ENCODE results near the gene NSD1.
"Not testable (repeated sequence)": the region's sequence is repeated elsewhere in the genome, so short reads cannot be mapped to it uniquely, and the experiment has no call there.

Gene NSD1

DNA sequence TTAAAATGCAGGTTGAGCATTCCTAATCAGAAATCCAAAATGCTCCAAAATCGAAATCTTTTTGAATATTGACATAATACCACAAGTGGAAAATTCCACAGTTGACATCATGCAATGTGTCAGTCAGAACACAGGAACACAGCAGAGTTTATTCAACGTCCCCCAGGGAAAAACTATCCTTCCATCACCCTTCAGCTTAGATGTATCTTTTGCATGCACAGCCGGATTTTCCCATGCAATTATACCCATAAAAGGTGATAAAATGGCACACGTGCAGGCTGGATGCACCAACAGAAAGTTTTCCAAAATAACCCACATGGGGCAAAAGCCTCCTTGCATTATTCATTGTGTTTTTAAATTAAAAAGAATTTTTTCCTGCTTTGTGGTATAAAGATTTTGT, 98.8 kb downstream of the NSD1 start:
- DNase-seq: no peak

DNA sequence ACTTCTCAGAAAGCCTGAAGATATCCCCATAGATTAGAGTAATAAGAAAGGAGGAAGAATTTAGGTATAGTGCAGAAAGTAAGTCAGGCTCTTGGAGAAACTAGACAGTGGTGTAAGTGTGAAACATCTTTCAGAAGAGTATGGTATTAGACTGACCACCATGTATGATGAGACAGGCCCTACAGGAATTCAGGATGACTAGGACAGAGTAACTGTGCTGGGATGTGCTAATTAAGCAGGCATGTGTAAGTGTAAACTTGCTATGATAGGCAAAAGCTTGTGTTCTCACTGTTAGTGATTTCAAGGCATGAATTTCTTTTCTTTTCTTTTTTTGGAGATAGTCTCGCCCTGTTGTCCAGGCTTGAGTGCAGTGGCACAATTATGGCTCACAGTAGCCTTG, 99.2 kb downstream of the NSD1 start:
- no peak for DNase-seq

DNA sequence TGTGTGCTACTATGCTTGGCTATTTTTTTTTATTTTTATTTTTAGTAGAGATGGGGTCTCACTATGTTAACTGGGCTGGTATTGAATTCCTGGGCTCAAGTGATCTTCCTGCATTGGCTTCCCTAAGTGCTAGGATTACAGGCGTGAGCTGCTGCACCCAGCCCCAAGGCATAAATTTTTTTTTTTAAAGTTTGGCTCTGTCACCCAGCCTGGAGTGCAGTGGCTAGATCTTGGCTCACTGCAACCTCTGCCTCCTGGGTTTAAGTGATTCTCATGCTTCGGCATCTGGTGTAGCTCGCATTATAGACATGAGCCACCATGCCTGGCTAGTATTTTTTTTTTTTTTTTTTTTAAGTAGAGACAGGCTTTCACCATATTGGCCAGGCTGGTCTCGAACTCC, 99.6 kb downstream of the NSD1 start:
- no peak for DNase-seq

DNA sequence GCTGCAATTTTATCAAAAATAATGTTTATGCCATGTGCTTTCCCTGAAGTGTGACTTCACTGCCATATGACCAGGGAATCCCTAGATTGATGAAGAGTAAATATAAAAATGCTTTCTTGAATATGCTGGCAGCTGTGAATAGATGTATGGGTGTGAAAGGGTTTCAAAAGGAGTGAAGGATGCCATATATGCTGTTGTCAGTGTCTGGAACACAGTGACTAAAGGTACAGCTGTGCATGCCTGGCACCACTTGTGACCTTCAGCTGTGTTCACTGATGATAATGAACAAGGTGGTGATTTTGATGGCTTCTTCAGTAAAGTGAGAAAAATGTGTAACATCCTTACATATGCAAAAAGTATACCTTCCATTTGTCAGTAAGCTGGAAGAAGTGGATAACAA, 100.2 kb downstream of the NSD1 start:
- DNase-seq: no peak

DNA sequence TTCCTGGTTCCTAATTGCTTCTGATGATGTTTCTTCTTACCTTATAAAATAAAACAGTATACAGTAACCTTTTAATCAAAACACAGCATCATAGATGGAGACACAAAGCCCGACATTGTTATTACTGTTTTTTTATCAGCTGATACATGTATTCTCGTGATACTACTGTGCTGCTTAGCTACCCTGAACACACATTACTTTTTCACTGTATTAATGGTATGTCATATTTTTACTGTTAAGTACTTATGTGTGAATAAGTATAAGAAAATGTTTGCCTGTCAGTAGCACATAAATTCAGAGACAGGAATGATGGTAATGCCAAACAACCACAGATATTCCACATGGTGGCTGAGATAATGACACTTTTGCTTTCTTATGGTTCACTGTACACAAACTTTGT, 101.3 kb downstream of the NSD1 start:
- no peak for DNase-seq

DNA sequence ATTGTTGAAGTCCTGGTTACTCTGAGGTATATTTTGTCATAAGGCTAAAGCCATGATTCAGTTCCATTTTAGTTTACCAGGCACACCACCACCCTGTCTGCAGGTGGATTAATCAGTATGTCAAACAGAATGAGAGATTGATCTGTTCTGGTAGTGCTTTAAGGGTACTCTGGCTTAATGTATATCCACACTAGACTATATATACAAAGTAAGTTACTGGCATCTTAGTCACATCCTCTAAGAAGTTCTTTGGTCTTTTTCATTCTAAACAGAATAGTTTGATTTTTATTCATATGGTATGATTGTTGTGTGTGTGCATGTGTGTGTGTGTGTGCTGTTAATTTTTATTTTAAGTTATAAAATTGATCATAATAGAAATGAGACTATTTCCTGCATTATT, 108.2 kb downstream of the NSD1 start:
- DNase-seq: no peak

DNA sequence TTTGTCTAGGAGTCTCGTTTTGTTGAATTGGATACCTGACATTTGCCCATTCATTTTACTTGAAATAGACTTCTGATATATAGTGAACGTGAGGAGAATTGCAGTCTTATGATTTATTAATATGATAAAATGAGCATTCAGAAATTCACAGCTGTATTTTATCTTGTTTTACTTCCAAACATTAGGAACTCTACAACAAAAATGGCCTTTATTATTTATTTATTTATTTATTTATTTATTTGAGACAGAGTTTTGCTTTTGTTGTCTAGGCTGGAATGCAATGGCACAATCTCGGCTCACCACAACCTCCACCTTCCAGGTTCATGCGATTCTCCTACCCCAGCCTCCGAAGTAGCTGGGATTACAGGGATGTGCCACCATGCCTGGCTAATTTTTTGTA, 108.7 kb downstream of the NSD1 start:
- no peak for DNase-seq

DNA sequence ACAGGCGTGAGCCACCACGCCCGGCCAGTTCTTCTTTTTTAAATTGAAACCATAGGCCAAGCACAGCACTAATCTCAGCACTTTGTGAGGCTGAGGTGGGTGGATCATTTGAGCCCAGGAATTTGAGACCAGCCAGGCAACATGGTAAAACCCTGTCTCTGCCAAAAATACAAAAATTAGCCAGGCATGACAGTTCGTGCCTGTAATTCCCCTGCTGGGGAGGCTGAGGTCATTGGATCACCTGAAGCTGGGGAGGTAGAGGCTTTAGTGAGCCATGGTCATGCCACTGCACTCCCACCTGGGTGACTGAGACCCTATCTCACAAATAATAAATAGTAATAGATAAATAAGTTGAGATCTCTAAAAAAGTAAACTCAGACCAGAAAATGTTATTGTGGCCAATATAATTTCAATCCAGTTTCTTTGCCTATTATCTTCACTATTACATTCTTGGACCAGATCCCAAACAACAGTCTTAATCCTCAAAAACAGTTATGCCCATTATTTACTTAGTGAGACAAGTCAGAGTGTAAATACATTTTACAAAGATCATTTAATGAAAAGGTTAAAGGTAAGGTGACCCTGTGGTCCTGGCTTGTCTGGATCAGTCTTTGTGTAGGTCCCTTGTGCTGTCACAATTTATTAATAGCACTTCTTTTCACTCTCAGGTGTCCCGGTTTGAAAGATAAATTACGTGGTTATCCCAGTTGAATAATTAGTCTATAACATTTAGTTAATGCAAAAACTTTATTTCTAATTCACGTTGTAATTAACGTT, 116.4 kb downstream of the NSD1 start:
- DNase-seq: no peak

DNA sequence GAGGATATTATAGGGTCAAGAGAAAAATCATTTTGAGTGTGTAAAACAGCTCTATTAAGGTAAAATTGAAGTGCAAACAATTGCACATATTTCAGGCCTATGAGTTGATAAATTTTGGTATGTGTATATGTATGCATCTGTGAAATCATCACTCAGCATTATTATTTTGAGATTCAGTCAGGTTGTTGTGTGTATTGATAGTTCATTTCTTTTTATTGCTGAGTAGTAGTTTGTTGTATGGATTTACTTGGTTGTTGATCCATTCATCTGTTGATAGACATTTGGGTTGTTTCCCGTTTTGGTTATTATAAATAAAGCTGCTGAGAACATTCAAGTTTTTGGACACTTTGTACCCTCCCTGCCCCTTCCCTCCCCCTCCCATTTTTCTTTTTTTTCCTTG, 119.7 kb downstream of the NSD1 start:
- DNase-seq: no peak

DNA sequence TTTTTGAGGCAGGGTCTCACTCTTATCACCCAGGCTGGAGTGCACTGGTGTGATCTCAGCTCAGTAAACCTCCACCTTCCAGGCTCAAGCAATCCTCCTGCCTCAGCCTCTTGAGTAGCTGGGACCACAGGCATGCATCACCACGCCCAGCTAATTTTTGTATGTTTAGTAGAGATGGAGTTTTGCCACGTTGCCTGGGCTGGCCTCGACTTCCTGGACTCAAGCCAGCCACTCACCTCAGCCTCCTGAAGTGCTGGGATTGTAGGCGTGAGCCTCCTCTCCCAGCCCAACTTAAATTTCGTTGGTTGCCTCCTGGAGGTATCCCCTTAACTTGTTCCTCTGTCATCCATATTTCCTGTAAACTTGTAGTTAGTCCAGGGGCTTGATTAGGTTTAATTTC, 122.7 kb downstream of the NSD1 start:
- DNase-seq: no peak

DNA sequence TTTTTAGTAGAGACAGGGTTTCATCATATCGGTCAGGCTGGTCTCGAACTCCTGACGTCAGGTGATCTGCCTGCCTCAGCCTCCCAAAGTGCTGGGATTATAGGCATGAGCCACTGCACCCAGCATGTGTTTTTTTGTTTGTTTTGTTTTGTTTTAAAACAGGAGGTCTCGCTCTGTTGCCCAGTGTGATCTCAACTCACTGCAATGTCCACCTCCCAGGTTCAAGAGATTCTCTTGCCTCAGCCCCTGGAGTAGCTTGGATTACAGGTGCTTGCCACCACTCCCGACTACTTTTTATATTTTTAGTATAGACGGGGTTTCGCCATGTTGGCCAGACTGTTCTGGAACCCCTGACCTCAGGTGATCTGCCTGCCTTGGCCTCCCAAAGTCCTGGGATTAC, 125.1 kb downstream of the NSD1 start:
- DNase-seq: not testable (repeated sequence)

DNA sequence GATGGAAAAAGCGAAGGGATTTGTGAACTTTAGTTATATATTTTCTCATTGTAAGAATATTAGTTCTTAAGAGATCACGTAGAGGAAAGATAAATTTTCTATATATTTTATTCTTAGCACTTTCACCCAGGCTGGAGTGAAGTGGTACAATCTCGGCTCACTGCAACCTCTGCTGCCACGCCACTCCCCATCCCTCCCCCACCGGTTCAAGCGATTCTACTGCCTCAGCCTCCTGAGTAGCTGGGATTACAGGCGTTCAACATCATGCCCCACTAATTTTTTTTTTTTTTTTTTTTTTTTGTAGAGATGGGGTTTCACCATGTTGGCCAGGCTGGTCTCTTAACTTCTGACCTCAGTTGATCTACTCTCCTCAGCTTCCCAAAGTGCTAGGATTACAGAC, 127.4 kb downstream of the NSD1 start:
- no peak for DNase-seq

DNA sequence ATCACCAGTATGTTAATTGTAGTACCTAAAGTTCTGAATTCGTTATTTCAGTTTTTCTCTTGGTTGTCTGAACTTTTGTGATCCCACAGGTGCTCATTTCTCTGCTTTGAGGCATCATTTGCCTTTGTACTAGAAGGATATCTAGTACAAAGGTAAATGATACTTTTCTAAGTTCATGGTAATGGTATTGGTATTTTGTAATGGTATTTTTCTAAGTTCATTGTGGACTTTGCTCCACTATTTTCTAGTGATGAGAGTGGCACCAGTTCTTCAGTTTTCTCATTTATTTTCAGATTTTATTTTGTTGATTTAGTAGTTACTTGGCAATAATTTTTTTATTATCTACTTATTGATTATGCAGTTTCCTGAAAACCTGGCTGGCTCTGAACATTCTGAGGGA, 127.9 kb downstream of the NSD1 start:
- DNase-seq: no peak

DNA sequence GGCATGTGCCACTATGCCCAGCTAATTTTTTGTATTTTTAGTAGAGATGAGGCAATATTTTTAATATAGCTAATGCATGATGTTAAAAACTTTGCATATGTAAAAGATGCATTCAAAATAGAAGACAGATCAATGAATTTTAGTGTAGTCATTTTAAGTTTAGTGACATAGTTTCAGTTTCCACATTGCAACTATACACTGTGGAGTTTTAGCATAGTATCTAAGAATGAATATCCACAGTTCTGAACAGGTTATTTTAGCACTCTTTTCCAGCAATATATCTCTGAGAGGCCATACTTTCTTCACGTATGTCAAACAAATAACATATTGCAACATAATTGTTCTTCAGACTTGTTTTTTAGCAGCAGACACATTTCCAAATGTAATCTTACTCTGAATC, 130.6 kb downstream of the NSD1 start:
- no peak for DNase-seq

DNA sequence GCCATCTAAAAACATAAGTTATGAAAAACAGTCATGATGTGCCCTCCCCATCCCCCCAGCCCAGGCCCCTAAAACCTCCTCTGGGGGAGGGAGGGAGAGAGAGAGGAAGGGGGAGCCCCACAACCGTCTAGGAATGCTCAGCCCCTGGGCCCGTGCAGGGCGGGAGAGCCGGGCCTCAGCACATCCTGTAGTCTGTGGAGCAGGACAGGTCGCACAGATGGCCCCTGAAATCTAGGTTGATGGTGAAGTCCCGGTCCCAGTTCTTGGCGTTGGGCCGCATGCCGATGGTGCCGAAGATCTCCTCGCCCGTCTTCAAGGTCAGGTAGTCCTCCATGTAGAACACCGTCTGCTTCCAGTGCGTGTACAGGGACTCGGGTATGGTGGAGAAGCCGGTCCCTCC, 131.8 kb downstream of the NSD1 start:
- DNase-seq: no peak

DNA sequence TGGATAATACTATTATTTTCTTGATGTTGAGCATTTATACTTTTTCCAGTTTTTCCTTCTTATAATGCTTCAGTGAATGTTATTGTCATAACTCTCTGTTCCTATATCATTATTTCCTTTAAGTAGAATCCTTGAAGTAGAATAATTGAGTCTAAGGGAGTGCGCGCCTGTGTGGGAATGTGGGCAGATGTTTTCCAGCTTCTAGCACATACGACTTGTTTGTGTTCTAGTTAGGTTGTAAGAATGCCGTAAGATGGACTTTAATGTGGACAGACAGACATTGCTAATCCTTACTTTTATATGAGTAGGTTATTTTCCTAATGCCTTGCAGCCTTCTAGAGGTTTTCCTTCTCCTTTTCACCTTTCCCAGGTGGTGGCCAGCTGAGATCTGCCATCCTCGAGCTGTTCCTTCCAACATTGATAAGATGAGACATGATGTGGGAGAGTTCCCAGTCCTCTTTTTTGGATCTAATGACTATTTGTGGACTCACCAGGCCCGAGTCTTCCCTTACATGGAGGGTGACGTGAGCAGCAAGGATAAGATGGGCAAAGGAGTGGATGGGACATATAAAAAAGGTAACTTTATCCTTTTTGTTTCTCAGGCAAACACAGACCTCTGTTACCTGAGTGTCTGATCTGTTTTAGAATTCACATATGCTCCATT, 135.8 kb downstream of the NSD1 start:
- DNase-seq: no peak

DNA sequence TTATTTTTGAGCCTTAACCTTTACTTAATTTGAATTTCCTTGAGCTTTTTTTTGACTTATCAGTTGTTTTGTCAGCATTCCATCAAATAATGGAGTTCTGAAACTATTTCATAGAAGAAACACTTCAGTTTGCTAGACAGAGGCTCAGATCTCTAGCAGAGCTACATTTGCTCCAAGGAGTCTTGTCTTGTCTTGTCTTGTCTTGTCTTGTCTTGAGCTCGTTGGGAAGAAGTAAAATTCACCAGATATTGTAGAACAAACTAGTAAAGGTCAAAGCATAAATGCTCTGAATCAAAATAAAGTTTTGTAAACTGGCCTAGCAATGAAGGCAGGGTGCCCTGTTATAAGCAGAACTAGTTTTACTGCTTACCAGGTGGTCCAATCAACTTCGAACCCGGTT, 136.4 kb downstream of the NSD1 start:
- DNase-seq: no peak

DNA sequence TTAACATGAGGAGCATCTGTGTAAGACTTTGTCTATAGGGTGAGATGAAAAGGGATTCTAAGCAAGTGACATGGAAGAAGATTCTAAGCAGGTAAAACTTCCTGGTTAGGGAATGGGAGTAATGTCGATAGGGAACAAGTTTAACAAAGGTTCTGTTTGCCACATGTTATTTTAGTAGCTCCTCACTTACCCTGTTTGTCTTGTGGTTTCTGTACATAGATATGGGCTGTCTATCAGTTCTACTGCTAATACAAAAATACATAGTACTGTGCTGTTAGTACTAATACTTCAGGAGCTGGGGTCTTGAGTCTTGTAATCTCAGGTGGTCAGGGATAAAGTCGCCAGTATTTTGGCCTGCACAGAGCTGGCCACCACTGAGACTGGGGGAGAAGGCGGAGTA, 137.1 kb downstream of the NSD1 start:
- no peak for DNase-seq

DNA sequence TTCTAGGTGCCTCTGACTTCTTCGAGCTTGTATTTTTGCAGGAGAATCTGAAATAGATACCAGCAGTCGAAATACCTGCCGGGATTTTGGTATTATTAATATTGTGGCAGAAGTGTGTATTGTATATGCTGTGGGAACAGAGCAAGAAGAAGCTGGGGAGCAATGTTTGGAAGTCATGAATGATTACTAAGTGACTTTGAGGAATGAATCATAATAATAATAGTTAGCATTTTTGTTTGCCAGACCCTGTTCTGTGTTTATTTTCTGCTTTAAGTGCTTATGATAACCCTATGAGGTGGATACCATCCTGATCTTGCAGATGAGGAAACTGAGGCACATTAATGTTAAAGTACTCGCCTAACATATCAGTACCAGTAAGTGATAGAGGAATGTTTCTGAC, 137.5 kb downstream of the NSD1 start:
- no peak for DNase-seq

DNA sequence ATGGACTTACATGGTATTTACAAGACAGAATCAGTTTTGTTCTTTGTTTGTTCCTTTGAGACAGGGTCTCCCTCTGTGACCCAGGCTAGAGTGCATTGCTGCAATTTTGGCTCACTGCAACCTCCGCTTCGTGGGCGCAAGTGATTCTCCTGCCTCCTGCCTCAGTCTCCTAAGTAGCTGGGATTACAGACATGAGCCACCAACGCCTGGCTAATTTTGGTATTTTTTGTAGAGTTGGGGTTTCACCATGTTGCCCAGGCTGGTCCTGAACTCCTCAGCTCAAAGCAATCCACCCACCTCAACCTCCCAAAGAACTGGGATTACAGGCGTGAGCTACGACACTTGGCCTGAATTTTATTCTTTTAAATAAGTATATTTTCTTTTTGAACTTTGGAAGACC, 142.3 kb downstream of the NSD1 start:
- no peak for DNase-seq

DNA sequence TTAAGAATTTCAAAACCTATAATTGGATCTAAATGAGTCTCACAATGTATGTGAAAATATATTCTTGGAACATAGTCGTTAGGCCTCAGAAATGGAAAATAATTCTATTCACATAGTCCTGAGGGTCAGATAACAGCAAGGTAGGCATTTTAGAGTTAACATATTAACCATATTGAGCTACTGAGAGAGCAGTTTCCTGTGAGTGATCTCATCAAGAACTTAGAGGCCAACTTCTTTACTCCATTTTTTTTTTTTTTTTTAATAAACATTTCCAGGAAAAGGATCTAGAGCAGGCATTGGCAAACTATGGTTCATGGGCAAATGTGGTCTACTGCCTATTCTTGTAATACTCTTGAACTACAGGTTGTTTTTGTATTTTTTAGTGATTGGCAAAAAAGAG, 143.3 kb downstream of the NSD1 start:
- DNase-seq: no peak

DNA sequence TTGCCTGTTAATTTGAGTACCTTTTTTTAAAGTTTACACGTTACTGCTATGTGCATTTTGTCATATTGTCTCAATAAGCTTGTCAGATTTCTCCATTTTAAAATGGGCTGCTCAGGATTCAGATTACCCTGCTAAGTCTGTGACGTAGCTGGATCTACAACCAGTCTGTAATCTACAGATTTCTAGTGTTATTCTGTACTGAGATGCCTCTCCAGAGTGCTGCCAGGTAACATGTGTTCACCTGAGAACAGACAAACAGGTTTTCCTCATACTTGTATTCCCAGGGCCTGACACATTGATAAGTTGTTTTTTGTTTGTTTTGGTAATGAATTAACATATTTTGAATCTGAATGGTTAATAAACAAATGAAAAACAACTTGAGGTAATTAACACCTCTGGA, 154.6 kb downstream of the NSD1 start:
- no peak for DNase-seq

DNA sequence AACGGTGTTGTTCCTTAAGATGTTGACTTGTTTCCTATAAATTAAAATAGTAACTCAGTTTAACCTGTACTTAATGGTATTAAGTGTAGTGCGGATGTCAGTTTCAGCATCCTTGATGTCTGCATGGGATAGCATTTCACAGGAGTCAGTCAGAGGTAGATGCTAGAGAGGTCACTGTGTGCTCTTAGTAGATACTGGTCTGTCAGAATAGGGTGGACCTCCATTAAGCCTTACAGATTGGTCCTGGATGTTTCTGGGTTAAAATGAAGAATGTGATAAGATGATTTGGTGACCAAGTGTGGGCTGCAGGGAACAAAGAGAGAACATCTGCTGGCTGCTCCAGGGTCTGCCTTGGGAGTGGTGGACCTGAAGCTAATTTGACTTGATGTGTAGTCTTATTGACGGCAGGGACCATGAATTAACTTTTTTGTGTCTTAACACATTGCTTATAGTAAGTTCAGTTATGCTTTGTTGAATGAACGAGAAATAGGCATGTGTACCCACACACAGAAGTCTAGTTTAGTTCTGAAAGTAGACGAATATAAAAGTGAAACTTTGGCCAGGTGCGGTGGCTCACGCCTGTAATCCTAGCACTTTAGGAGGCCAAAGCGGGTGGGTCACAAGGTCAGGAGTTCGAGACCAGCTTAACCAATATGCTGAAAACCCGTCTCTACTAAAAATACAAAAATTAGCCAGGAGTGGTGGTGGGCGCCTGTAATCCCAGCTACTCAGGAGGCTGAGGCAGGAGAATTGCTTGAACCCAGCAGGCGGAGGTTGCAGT, 157.4 kb downstream of the NSD1 start:
- no peak for DNase-seq

DNA sequence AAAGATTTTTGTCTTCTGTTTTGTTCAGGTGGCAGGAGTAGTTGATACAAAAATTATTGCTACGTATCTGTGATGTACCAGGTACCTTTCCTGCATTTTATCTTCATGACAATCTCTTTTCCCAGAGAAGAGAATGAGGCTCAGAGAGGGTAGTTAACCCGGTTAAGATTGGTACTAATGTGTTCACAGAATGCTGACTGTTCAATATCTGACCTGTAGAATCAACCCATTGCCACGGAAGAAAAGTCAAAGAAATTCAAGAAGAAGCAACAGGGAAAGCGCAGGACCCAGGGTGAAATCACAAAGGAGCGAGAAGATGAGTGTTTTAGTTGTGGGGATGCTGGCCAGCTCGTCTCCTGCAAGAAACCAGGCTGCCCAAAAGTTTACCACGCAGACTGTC, 158.2 kb downstream of the NSD1 start:
- DNase-seq: no peak
